ENCODE measurements around the gene NBAS. TPM values are rescaled to one million over a fixed set of nuclear protein-coding genes. Genes with fewer than 3 reads are reported as not detected.

Gene NBAS
- total and polyA plus RNA-seq, 2 of the 4 experiments (the other 2 are of a cell fraction) = 22.3 to 105 TPM

- Histone ChIP-seq H3K27ac (ENCODE audit: insufficient read depth, low read length) (peak overlapping the region; percentile 96), H3K14ac (replicated peaks; ENCODE audit: low read depth, low read length) (peak overlapping the region; percentile 87), H3K4ac (ENCODE audit: low read depth, low read length) (peak overlapping the region; percentile 66), H3K9ac (ENCODE audit: low read depth, low read length) (peak overlapping the region; percentile 81), H2BK20ac (ENCODE audit: low read depth, low read length) (peak overlapping the region; percentile 32), H2BK5ac (ENCODE audit: low read depth, low read length, poor library complexity, severe bottlenecking) (peak overlapping the region; percentile 69), H2BK120ac (ENCODE audit: low read depth, low read length) (peak overlapping the region; percentile 70), H2AK9ac (replicated peaks; ENCODE audit: low read depth, low read length, poor library complexity) (peak overlapping the region; percentile 13), H3K56ac (ENCODE audit: extremely low read depth, insufficient read depth, low read length) (peak overlapping the region; percentile 33), H3K23ac (ENCODE audit: low read depth, low read length) (peak overlapping the region; percentile 98), H3K4me3 (ENCODE audit: insufficient read depth, low read depth, low read length) (peak overlapping the region; percentile 26; the same call in 1 of the 2 replicates), H3K4me2 (ENCODE audit: low read depth, low read length) (peak overlapping the region; percentile 72), H3K9me3 (ENCODE audit: control insufficient read depth, insufficient read depth, low read length) (no peaks in the 10 kb centered on the region), H4K8ac (ENCODE audit: low read depth in 2 of 2, low read length in 2 of 2) (peak overlapping the region; percentile 47 to 73), H4K91ac (ENCODE audit: insufficient read depth, low read depth, low read length) (peak overlapping the region; percentile 87), H3K36me3 (ENCODE audit: control insufficient read depth, insufficient read depth, low read length) (peaks cover 1% of the 10 kb centered on the region; the same call in 1 of the 2 replicates), H3K4me1 (ENCODE audit: control insufficient read depth, insufficient read depth, low read length) (peaks cover 13% of the 10 kb centered on the region), H2AFZ (replicated peaks; ENCODE audit: low read length, poor library complexity) (peak overlapping the region; percentile 80), H4K5ac (ENCODE audit: low read depth, low read length) (peak overlapping the region; percentile 91), H2BK15ac (ENCODE audit: low read depth, low read length) (peak overlapping the region; percentile 93; the same call in 2 of the 3 replicates), H4K20me1 (ENCODE audit: insufficient read depth, low read length) (no peaks in the 10 kb centered on the region), H3K27me3 (ENCODE audit: control insufficient read depth, insufficient read depth, low read length) (no peaks in the 10 kb centered on the region), H3K79me1 (ENCODE audit: low read depth in 1 of 2, low read length in 2 of 2) (peaks cover 3 to 11% of the 10 kb centered on the region in 2 experiments; a peak in 1 of 4 replicates), H2AK5ac (ENCODE audit: low read depth, low read length) (peak overlapping the region; percentile 18; the same call in 1 of the 2 replicates), H3K18ac (ENCODE audit: low read depth, low read length) (peak overlapping the region; percentile 92), H3K9me1 (ENCODE audit: insufficient read depth, low read length) (peaks cover 8% of the 10 kb centered on the region)
- TF ChIP-seq USF2 (IDR thresholded peaks at IDR 0.05; ENCODE audit: low read depth, low read length) = no peak
- no peak for TF ChIP-seq POLR2A (IDR thresholded peaks at IDR 0.05; ENCODE audit: low read depth, low read length)
- TF ChIP-seq RCOR1 (IDR thresholded peaks at IDR 0.05; ENCODE audit: insufficient replicate concordance, low read length) = no peak
- no peak for TF ChIP-seq NFE2L2 (IDR thresholded peaks at IDR 0.05; ENCODE audit: low read depth, low read length)
- TF ChIP-seq MAZ (IDR thresholded peaks at IDR 0.05; ENCODE audit: borderline replicate concordance, low read depth, low read length) = no peak
- in situ Hi-C loops (cut with MboI; ENCODE audit: low sequenced_read_pairs) = no loop called here
- intact Hi-C loops (cut with micrococcal nuclease) = loop anchor here (10.0 kb wide), 1 partner anchor 395 kb away; the partner anchor contains the start of gene NBAS
- dilution Hi-C loops (cut with HindIII; ENCODE audit: low sequenced_read_pairs, unreplicated experiment) = no loop called here
- POLR2A ChIA-PET (ENCODE audit: unreplicated experiment) = interaction anchor here (0.5 kb wide), 1 partner anchor 488 kb away, joined by 3 read pairs; no protein-coding TSS in a partner anchor
- no CpG with 5 or more reads among the region's 11 CpGs for WGBS, 2 experiments (ENCODE audit: extremely low coverage in 2 of 2, insufficient read length in 1 of 2)
- ATAC-seq (ENCODE audit: low read depth) (peak; percentile 68), DNase-seq (no peak)
- no TSS peak for BruUV-seq (replicated peaks)
- CTCF ChIA-PET = no interaction called here
These were observed 390.9 kb downstream of the NBAS start for GRCh38 chr2:15170070-15170775.

Measured in IMR-90 (cell line).